ENCODE results near the gene ADCY10. TPM values are rescaled to one million over a fixed set of nuclear protein-coding genes. Genes with fewer than 3 reads are reported as not detected.

The ADCY10 gene
- total and polyA plus RNA-seq, 2 of the 4 experiments (the other 2 are of a cell fraction): under 0.01 to 0.03 TPM

DNA sequence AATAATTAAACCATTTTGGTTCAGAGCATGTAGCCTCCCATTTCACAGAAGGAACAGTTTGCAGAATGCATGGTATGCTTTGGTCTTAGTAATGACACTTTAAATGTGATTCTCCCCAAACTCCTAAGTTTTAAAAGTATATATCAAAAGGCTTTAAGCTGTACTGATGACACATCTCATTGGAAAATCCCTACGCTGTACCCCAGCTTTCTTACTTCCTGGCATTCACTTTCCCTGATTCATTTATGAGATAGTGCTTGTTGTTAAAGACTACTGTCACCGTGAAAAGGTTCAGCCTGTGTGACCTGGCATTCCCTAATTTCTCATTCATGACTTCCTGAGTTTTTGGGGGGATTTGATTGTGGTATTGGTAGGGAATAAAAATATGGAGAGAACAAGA is 138.8 kb downstream of the ADCY10 start:
- Histone ChIP-seq H2BK5ac (ENCODE audit: low read depth, low read length, poor library complexity, severe bottlenecking) (peak overlapping the region; percentile 6), H2AK5ac (ENCODE audit: low read depth, low read length) (no peak overlapping the region), H3K36me3 (ENCODE audit: control insufficient read depth, insufficient read depth, low read length) (peaks cover 16% of the 10 kb centered on the region), H4K91ac (ENCODE audit: insufficient read depth, low read depth, low read length) (no peak overlapping the region), H4K20me1 (ENCODE audit: insufficient read depth, low read length) (peaks cover 18% of the 10 kb centered on the region; the same call in 1 of the 2 replicates), H3K27me3 (ENCODE audit: control insufficient read depth, insufficient read depth, low read length) (no peaks in the 10 kb centered on the region), H3K4me2 (ENCODE audit: low read depth, low read length) (no peak overlapping the region), H2BK15ac (ENCODE audit: low read depth, low read length) (no peak overlapping the region; the same call in 2 of the 3 replicates), H3K9me1 (ENCODE audit: insufficient read depth, low read length) (peaks cover 11% of the 10 kb centered on the region; the same call in 1 of the 2 replicates), H3K23ac (ENCODE audit: low read depth, low read length) (peak overlapping the region; percentile 48), H3K4me1 (ENCODE audit: control insufficient read depth, insufficient read depth, low read length) (peaks cover 8% of the 10 kb centered on the region), H2BK20ac (ENCODE audit: low read depth, low read length) (no peak overlapping the region), H3K4me3 (ENCODE audit: insufficient read depth, low read depth, low read length) (no peak overlapping the region), H2AK9ac (replicated peaks; ENCODE audit: low read depth, low read length, poor library complexity) (no peak overlapping the region), H2BK120ac (ENCODE audit: low read depth, low read length) (no peak overlapping the region), H3K9me3 (ENCODE audit: control insufficient read depth, insufficient read depth, low read length) (no peaks in the 10 kb centered on the region), H3K18ac (ENCODE audit: low read depth, low read length) (no peak overlapping the region), H4K5ac (ENCODE audit: low read depth, low read length) (no peak overlapping the region), H3K79me1 (ENCODE audit: low read depth in 1 of 2, low read length in 2 of 2) (peaks cover 26 to 48% of the 10 kb centered on the region in 2 experiments), H3K4ac (ENCODE audit: low read depth, low read length) (0 out of 2 replicates have a peak overlapping the region, but pooled peaks have one; percentile 31), H3K27ac (ENCODE audit: insufficient read depth, low read length) (no peak overlapping the region), H3K14ac (replicated peaks; ENCODE audit: low read depth, low read length) (no peak overlapping the region), H3K56ac (ENCODE audit: extremely low read depth, insufficient read depth, low read length) (no peak overlapping the region), H2AFZ (replicated peaks; ENCODE audit: low read length, poor library complexity) (no peak overlapping the region), H3K9ac (ENCODE audit: low read depth, low read length) (no peak overlapping the region), H4K8ac (ENCODE audit: low read depth in 2 of 2, low read length in 2 of 2) (no peak overlapping the region)
- in situ Hi-C loops (cut with MboI; ENCODE audit: low sequenced_read_pairs): no loop called here
- TF ChIP-seq FOS (IDR thresholded peaks at IDR 0.05; ENCODE audit: low read depth, low read length) (no peak; the same call in 1 of the 2 replicates), CTCF (conservative IDR thresholded peaks at IDR 0.05; ENCODE audit: low read depth, low read length) (no peak), CHD1 (IDR thresholded peaks at IDR 0.05; ENCODE audit: low read depth, low read length) (no peak), POLR2A (IDR thresholded peaks at IDR 0.05; ENCODE audit: low read depth, low read length) (no peak), SMC3 (IDR thresholded peaks at IDR 0.05; ENCODE audit: low read depth, low read length) (no peak), MXI1 (IDR thresholded peaks at IDR 0.05; ENCODE audit: borderline replicate concordance, low read depth, low read length) (no peak), MAZ (IDR thresholded peaks at IDR 0.05; ENCODE audit: borderline replicate concordance, low read depth, low read length) (no peak), BHLHE40 (IDR thresholded peaks at IDR 0.05; ENCODE audit: low read depth, low read length) (no peak), MAFK (IDR thresholded peaks at IDR 0.05; ENCODE audit: low read depth, low read length) (no peak), RFX5 (IDR thresholded peaks at IDR 0.05; ENCODE audit: low read depth, low read length) (no peak), RAD21 (IDR thresholded peaks at IDR 0.05; ENCODE audit: low read length) (no peak)
- no TSS peak for BruUV-seq (replicated peaks)
- intact Hi-C loops (cut with micrococcal nuclease): loop anchor here (5.0 kb wide), 1 partner anchor 48 kb away; no protein-coding TSS in a partner anchor
- ATAC-seq (ENCODE audit: low read depth): no peak
- dilution Hi-C loops (cut with HindIII; ENCODE audit: low sequenced_read_pairs, unreplicated experiment): no loop called here
- DNase-seq: peak; percentile 77
- no CpG with 5 or more reads among the region's 2 CpGs for WGBS, 2 experiments (ENCODE audit: extremely low coverage in 2 of 2, insufficient read length in 1 of 2)
- CTCF ChIA-PET: interaction anchor here (1.6 kb wide), 1 partner anchor 10 kb away, joined by 4 read pairs; no protein-coding TSS in a partner anchor
- POLR2A ChIA-PET (ENCODE audit: unreplicated experiment): no interaction called here

Measured in IMR-90 (cell line).